Hippocampal formation (tissue), 2 donors: ENCODE results near the gene UBE2M.
"Not testable (repeated sequence)": the region's sequence is repeated elsewhere in the genome, so short reads cannot be mapped to it uniquely, and the experiment has no call there.

ENCODE experiments used
- DNase-seq, 2 donors: peaks; one replicate each; lab custom pipeline; 2025; lab: John Stamatoyannopoulos, UW

Gene UBE2M

GRCh38 chr19:58558066-58558622, at the start of gene UBE2M:
TSS of gene UBE2M (minus strand) at chr19:58558611. CDS start at chr19:58558381, 230 bp downstream.
- no peak for DNase-seq

- not testable (repeated sequence) for DNase-seq
These were observed 48.8 kb upstream of the UBE2M start for GRCh38 chr19:58607213-58607612.

GRCh38 chr19:58606251-58606896, 48.0 kb upstream of the UBE2M start:
- DNase-seq, result not testable (repeated sequence)

GRCh38 chr19:58586133-58586765, 27.8 kb upstream of the UBE2M start:
- no peak for DNase-seq

GRCh38 chr19:58585442-58586132, 27.2 kb upstream of the UBE2M start:
- DNase-seq, result no peak

- DNase-seq, result no peak
These were observed 26.4 kb upstream of the UBE2M start for GRCh38 chr19:58584498-58585441.

GRCh38 chr19:58582985-58583384, 24.6 kb upstream of the UBE2M start:
- DNase-seq, result no peak

GRCh38 chr19:58581227-58582141, 23.1 kb upstream of the UBE2M start:
- no peak for DNase-seq

- no peak for DNase-seq
These were observed 21.2 kb upstream of the UBE2M start for GRCh38 chr19:58579473-58580142.

- no peak for DNase-seq
These were observed 19.9 kb upstream of the UBE2M start for GRCh38 chr19:58578012-58578925.

- not testable (repeated sequence) for DNase-seq
These were observed 19.2 kb upstream of the UBE2M start for GRCh38 chr19:58577581-58577980.

GRCh38 chr19:58575183-58576041, 17.0 kb upstream of the UBE2M start:
- no peak for DNase-seq

- DNase-seq, result no peak
These were observed 15.3 kb upstream of the UBE2M start for GRCh38 chr19:58573658-58574164.

GRCh38 chr19:58572818-58573657, 14.6 kb upstream of the UBE2M start, which contains the start of gene MZF1:
TSS of gene MZF1 (minus strand) at chr19:58573335. CDS start at chr19:58571389, 1,946 bp downstream.
- DNase-seq, result no peak

GRCh38 chr19:58572026-58572817, 13.8 kb upstream of the UBE2M start:
- no peak for DNase-seq

- no peak for DNase-seq
These were observed 13.2 kb upstream of the UBE2M start for GRCh38 chr19:58571575-58571947.
